ENCODE data around the gene CCDC69.
A peak's percentile ranks its signal among the peaks of the same experiment; 100 is the strongest.
"Not testable (repeated sequence)": the region's sequence is repeated elsewhere in the genome, so short reads cannot be mapped to it uniquely, and the experiment has no call there.

CCDC69 gene

DNA sequence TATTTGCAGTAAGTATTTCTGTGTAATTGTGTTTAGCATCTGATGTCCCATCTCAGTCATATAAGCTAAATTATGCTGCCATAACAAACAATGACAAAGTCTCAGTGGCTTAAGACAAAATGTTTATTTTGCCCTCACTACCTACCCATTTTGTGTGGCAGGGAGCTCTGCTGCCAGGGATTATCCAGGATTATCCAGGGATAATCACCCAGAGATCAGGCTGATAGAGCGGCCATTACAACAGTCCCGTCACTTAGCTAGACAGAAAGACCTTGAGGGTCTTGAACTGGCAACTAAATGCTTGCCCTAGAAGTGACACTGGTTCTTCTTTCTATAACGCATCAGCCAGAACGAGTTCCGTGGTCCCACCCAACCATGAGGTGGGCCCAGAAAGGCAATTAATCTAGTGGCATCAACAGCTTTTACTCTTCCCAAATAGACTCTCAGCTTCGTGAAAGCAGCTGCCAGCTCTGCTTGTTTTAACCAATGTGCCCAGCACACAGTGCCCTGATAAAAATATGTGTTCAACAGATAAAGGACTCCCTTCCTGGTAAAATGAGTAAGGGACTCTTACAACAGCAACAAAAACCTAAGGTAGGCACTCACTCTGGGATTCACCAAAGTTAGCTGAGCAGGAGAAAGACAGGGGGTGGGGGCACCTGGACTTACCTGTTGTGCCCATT lies 22.8 kb downstream of the CCDC69 start:
- intact Hi-C loops (cut with DNase I) = no loop called here

DNA sequence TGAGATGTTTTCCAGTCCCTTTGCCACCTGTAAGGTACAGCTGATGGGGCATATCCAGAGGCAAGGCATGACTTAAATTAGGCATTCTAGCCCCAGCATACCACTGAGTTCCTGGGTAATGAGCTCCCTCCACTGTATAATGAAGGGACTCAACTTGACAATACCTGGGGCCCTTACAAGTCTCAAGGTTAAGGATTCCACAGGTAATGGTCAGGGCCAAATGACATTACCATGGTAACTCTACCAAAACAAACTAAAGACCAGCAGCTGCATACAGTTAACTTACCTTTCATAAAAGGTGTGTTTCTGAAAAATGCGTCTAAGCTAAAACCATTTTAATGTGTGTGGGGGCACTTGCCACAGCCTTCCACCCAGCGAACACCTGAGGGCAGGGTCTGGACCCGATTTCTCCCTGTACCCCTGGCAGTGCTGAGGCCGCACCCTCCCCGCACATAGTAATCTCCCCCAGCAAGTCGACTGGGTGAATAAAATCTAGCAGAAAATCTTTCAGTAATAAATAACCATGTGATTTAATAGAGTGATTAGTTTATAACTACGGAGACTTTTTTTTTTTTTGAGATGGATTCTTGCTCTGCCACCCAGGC lies 24.2 kb downstream of the CCDC69 start:
- peak in 2 of 42 donors; percentile 7 to 8 for DNase-seq
- intact Hi-C loops (cut with DNase I) = no loop called here

More for the DNA sequence above, 22.8 kb downstream of the CCDC69 start:
- peak in 1 of 42 donors; percentile 2 for DNase-seq

DNA sequence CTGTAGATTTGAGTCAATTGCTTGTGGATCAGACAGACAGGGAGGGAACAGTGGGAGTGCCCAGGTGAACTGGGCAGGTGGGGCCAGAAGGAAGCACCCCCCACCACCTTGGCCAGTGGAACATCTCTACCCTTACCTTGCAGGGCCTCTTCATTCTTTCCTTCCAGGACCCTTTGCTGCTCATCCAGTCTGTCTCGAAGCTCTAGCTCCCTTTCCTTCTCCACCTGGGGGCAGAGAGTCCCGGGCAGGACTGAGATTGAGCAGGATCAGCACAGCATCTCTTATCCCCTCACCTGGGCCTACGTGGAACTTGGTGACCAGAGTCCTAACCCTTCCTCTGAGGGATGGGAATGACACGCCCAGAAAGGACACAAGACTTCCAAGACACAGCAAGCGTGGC lies 25.0 kb downstream of the CCDC69 start:
- peak in 1 of 42 donors; percentile 29 for DNase-seq
- intact Hi-C loops (cut with DNase I) = no loop called here

- intact Hi-C loops (cut with DNase I) = not testable (repeated sequence)
- peak in 2 of 42 donors; percentile 7 to 19 for DNase-seq
Measured at GRCh38 chr5:151197291-151197600, 26.6 kb downstream of the CCDC69 start.

- DNase-seq = peak in 1 of 42 donors; percentile 15
- intact Hi-C loops (cut with DNase I) = no loop called here
Measured at GRCh38 chr5:151196556-151197290, 27.2 kb downstream of the CCDC69 start.

- intact Hi-C loops (cut with DNase I) = no loop called here
Measured at GRCh38 chr5:151195622-151196021, 28.3 kb downstream of the CCDC69 start.

DNA sequence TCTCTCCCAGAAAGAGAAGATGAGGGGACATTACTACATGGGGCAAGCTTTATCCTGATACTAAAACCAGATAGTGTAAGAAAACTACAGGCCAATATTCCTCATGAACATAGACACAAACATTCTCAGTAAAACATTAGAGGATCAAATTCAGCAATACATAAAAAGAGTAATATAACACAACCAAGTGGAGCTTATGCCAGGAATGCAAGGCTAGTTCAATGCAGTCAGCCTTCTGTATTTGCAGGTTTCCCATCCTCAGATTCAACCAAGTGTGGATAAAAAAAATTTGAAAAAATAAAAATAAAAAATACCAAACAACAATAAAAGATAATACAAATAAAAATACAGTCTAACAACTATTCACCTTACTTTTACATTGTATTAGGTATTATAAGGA lies 31.3 kb downstream of the CCDC69 start:
- intact Hi-C loops (cut with DNase I) = no loop called here
- no peak for DNase-seq

More at GRCh38 chr5:151195622-151196021, 28.3 kb downstream of the CCDC69 start:
- no peak for DNase-seq

DNA sequence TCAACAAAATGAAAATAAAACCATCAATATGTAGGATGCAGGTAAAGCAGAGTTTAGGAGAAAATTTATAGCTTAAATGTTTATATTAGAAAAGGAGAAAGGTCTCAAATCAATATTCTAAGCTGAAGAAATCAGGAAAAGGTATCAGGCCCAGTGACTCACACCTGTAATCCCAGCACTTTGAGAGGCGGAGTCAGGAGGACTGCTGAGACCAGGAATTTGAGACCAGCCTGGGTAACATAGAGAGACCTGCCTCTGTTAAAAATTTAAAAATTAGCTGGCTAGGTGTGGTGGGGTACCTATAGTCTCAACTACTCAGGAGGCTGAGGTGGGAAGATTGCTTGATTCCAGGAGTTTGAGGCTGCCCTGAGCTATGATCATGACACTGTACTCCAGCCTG lies 32.2 kb downstream of the CCDC69 start:
- intact Hi-C loops (cut with DNase I) = no loop called here
- DNase-seq = no peak

GRCh38 chr5:151189151-151189550 lies 34.7 kb downstream of the CCDC69 start:
- intact Hi-C loops (cut with DNase I) = no loop called here
- DNase-seq = no peak

DNA sequence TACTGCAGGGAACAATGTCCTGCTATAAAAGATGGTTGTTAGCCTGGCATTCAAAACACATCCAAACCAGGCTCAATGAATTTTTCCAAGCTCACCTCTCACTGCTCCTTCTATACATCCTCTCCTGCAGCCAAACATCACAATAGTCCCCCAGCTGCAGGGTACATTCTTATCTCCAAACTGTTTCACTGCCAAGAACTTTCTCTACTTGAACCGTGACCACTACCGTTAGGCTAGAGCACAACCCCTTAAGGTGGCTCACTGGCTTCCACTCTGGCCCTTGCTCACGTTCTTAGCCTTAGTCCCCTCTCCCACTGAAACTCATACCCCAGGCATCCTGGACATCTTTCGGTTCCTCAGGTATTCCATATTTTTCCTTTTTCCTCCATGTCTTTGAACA lies 37.4 kb downstream of the CCDC69 start:
- intact Hi-C loops (cut with DNase I) = no loop called here
- DNase-seq = no peak

DNA sequence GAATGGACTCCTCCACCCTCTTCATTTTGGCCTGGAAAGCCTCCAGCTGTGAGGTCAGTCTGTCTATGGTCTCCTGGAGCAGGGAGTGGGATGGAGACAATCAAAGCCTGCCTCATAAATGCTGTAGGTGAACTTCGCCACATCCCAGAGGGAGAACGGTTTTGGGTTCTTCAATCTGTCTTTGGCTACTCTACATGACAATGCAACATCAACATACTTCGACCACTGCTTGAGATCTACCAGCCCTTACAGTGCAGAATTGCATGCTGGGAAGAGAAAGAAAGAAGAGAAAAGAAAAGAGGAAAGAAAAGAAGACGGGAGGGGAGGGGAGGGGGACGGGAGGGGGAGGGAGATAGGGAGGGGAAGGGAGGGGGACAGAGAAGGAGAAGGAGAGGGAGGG lies 37.8 kb downstream of the CCDC69 start:
- intact Hi-C loops (cut with DNase I) = no loop called here
- DNase-seq = no peak

DNA sequence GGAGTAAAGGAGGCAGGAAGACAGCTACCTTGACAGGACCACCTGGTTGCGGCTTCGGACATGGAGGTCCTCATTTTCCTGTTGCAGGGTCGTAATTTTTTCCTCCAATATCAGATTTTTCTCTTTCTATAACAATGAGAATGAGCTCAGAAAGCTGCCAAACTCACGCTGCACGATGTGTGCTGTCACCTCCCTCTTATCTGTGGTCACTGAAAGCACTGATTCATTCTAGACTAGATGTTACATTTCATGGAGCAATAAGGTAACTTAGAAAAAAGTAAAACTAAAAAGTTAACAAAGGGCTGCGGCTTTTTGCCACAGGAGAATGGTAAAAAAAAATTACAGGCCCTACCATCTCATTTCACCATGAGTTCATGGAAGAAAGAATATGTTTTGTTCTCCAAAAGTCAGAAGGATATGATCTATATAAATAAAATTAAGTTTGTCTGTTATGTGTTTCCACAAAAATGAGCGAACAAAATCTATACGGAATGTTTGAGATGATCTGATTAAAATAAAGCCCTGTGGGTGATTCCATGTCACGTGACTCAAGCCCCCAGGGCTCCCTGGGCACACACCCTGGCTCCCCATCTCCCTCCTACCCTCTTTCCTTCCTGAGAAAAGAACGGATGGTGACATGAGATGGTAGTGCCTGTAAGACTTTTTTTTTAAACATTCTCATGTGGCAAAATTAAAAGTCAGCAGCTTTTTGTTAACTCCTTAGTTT lies 39.4 kb downstream of the CCDC69 start:
- DNase-seq = peak in 1 of 42 donors; percentile 13
- intact Hi-C loops (cut with DNase I) = no loop called here

DNA sequence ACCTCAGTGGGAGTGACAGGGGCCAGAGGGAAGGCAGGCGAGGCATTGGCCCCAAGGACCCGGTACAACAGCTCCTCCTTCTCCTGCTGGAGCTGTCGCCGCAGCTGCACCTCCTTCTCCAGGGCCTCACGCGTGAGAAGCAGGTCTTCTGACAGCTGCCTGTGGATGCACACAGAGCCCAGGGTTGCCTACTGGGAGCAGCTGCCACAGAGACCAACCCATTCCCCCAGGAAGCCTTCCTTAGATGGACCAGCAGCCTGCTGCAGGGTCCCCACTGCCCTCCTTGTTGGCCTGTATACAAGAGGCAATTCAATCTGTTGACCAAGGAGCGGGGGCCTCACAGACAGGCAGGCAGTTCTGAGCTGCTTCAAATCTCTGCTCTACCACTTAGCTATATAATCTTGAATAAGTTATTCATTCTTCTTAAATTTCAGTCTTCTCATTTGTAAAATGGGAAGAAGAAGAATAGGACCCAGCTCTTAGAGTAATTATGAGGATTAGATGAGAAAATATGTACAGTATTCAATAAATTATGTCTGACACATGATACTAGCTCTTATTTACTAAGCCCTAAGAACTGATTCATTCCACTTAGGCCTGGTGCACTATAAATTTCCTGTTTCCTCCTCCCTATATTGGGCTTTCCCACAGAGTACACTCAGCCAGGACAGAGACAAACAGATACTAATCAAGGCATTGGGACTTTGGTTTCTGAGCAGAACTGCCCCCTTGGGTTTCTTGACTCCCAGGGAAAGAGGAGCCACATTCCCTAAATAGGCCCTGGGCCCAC lies 40.2 kb downstream of the CCDC69 start:
- intact Hi-C loops (cut with DNase I) = no loop called here
- DNase-seq = peak in 2 of 42 donors; percentile 16 to 38

DNA sequence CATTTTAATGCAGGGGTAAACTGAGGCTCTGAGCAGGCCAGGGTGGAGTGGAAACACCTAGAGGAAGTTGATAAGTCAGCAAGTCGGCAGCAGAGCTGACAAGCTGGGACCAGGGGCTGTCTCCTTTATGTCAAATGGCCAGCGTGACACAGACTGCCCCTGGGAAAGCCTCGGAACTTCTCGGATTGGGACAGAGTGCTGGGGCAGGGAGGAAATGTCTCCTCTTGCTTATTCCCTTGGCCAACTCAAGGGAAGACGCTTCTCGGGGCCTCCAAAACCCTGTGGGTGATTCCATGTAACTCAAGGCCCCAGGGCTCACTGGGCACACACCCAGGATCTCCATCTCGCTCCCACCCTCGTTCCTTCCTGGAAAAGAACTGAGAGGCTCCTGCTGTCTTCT lies 40.9 kb downstream of the CCDC69 start:
- DNase-seq = peak in 2 of 42 donors; percentile 6 to 12
- intact Hi-C loops (cut with DNase I) = no loop called here

- intact Hi-C loops (cut with DNase I) = no loop called here
- peak in 2 of 42 donors; percentile 3 to 7 for DNase-seq
Measured at GRCh38 chr5:151182524-151182900, 41.4 kb downstream of the CCDC69 start.

GRCh38 chr5:151181818-151182523 lies 41.9 kb downstream of the CCDC69 start:
- intact Hi-C loops (cut with DNase I) = no loop called here
- peak in 1 of 42 donors; percentile 3 for DNase-seq

- intact Hi-C loops (cut with DNase I) = no loop called here
Measured at GRCh38 chr5:151180291-151180690, 43.6 kb downstream of the CCDC69 start.

DNA sequence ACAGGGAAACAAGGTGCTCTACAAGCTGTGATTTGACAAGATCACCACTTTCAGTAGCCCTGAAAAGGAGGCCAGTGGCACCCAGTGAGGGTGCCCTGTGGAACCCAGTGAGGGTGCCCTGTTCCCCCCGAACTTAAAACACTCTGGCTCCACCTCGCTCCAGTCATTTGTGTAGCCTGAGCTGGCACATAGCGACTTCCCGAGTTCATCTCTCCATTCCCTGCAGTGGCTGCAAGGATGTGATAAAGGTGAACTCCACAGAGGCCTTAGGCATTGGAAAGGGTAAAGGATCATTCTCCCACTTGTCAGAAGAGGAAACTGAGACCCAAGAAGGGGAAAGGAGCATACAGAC lies 44.4 kb downstream of the CCDC69 start:
- intact Hi-C loops (cut with DNase I) = no loop called here
- peak in 2 of 42 donors; percentile 3 to 15 for DNase-seq

More at GRCh38 chr5:151180291-151180690, 43.6 kb downstream of the CCDC69 start:
- peak in 2 of 42 donors; percentile 9 to 22 for DNase-seq
